ENCODE measurements around the gene HLA-DMA. TPM values are rescaled to one million over a fixed set of nuclear protein-coding genes. Genes with fewer than 3 reads are reported as not detected.

HLA-DMA gene
- total and polyA plus RNA-seq, 9 of the 15 experiments (the other 6 are each of a cell fraction or from before 2014, with no cell fraction given), result 0.13 to 0.83 (median 0.51) TPM

DNA sequence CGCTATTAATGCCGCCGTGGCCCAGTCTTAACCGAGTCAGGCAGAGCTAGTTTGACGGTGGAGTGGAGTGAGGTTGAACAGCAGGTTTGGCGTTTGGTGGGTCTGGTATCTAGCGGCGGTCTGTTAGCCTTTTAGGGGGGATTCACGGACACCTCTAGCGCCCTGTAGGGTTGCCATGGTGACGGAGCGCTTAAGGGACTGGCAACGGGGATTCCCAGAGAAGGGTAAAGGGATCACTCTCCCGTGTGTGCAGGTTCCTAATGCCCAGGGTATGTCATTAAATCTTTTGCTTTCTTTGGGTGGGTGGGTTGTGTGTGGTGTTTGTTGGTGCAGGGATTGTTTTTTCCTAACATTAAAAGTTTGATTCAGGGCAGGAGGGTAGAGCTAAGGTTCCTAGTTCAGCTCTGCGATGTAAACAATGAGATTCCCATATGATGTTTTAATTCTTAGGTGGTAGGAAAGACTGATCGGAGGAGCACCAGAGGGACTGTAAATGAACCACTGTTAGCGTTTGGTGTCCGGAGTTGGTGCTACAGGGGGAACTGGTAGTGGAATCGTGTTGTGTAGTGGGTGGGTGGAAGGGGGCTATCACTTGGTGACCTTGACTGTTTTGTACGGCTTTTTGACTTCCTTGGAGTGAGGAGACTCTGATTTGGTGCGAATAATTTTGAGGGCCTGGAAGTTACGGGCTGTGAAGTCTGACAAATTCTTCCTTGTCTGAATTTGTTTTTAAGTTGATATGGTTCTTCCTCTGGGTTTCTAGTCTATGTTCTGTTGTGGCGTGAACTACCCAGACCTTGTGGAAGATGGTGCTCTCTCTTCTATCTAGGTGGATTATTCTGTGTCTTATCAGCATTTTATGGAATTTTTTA is 20.5 kb upstream of the HLA-DMA start (continued):
- TF ChIP-seq, protein P1, sequence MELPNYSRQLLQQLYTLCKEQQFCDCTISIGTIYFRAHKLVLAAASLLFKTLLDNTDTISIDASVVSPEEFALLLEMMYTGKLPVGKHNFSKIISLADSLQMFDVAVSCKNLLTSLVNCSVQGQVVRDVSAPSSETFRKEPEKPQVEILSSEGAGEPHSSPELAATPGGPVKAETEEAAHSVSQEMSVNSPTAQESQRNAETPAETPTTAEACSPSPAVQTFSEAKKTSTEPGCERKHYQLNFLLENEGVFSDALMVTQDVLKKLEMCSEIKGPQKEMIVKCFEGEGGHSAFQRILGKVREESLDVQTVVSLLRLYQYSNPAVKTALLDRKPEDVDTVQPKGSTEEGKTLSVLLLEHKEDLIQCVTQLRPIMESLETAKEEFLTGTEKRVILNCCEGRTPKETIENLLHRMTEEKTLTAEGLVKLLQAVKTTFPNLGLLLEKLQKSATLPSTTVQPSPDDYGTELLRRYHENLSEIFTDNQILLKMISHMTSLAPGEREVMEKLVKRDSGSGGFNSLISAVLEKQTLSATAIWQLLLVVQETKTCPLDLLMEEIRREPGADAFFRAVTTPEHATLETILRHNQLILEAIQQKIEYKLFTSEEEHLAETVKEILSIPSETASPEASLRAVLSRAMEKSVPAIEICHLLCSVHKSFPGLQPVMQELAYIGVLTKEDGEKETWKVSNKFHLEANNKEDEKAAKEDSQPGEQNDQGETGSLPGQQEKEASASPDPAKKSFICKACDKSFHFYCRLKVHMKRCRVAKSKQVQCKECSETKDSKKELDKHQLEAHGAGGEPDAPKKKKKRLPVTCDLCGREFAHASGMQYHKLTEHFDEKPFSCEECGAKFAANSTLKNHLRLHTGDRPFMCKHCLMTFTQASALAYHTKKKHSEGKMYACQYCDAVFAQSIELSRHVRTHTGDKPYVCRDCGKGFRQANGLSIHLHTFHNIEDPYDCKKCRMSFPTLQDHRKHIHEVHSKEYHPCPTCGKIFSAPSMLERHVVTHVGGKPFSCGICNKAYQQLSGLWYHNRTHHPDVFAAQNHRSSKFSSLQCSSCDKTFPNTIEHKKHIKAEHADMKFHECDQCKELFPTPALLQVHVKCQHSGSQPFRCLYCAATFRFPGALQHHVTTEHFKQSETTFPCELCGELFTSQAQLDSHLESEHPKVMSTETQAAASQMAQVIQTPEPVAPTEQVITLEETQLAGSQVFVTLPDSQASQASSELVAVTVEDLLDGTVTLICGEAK (IDR thresholded peaks at IDR 0.05), result peak; percentile 44; the same call in 1 of the 2 replicates
- TF ChIP-seq, protein P1 (CRISPR knock-in tag; IDR thresholded peaks at IDR 0.05), result no peak
- TF ChIP-seq BRCA1 (IDR thresholded peaks at IDR 0.05) (no peak), BRCA1 (CRISPR knock-in tag; IDR thresholded peaks at IDR 0.05) (peak; percentile 13; the same call in 1 of the 2 replicates), ZNF232 (CRISPR knock-in tag; IDR thresholded peaks at IDR 0.05) (0 out of 2 replicates have a peak, but pooled peaks have one; percentile 9), MAFF (IDR thresholded peaks at IDR 0.05; ENCODE audit: low read length) (no peak), CHD2 (IDR thresholded peaks at IDR 0.05; ENCODE audit: low read depth, low read length) (peak; percentile 7; the same call in 1 of the 2 replicates), BMI1 (IDR thresholded peaks at IDR 0.05; ENCODE audit: low read length) (peak; percentile 38; the same call in 1 of the 2 replicates), CHD1 (IDR thresholded peaks at IDR 0.05; ENCODE audit: low read length) (peak; percentile 93)

All from K562 (cell line).